Measurements from ENCODE around the gene SUGCT.
"Not testable (repeated sequence)": the region's sequence is repeated elsewhere in the genome, so short reads cannot be mapped to it uniquely, and the experiment has no call there.

SUGCT gene

DNA sequence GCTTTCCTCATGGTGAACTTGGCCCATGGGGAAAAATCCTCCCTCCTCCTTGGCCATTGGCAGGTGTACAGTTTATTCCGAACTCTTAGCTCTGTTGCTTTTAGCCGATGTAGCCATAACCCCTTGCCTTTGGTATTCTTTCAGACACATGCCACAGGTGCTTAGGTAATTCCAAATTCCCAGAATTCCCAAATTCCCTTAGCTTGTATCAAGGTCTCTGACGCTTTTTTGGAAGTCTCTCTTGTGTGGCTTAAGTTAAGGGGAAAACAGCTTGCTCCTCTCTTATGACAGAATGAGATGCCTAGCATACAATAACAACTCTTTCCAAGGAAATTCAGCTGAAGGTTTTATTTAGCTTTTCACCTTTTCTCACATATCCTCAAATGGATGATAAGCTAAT, 68.0 kb downstream of the SUGCT start:
- DNase-seq = no peak

DNA sequence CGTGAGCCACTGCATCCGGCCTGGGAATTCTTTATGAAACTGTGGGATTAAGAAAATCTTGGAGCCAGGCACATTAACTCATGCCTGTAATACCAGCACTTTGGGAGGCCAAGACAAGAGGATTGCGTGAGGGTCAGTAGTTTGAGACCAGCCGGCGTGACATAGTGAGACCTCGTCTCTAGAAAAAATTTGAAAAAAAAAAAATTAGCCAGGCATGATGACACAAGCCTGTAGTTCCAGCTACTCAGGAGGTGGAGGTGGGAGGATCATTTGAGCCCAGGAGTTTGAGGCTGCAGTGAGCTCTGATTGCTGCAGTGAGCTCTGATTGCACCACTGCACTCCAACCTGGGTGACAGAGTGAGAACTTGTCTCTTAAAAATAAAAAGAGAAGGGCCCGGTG, 69.8 kb downstream of the SUGCT start:
- no peak for DNase-seq

DNA sequence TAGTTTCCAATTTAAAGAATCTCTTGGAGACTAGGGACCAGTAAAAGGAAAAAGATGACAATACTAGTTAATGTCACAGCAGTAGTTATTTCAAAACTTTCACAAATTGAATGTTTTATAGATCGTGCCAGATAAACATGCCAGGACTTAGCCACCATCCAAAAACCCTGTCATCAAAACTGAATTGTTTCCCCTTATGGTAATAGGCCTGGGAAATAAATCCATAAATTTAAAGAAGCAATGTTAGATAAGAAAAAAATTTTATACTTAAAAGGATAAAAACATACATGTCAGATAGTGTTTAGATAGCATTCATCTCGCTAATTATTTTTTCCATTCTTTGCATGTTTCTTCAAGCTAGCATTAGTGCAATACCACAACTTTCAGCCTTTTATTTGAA, 71.2 kb downstream of the SUGCT start:
- DNase-seq = no peak

GRCh38 chr7:40211276-40212003, 76.6 kb downstream of the SUGCT start:
- peak; percentile 80 for DNase-seq

GRCh38 chr7:40213291-40213690, 78.5 kb downstream of the SUGCT start:
- no peak for DNase-seq

DNA sequence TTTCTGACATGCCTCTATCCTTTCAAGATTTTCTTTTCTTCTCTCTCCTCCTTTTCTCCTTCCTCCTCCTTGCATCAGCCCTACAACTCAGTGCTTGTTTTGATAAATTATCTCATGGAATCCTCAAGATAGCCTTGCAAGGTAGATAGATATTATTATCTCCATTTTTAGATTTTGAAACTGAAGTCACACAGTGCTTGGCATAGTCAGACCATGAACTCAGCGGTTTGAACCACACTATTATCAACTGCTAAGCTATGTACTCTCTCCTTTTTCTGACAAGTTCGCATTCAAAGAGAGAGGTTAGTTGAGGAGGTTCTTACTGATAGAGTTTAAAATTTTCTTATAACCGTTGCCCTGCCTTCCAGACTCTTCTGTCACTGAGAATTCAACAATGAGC, 79.1 kb downstream of the SUGCT start:
- DNase-seq = no peak

DNA sequence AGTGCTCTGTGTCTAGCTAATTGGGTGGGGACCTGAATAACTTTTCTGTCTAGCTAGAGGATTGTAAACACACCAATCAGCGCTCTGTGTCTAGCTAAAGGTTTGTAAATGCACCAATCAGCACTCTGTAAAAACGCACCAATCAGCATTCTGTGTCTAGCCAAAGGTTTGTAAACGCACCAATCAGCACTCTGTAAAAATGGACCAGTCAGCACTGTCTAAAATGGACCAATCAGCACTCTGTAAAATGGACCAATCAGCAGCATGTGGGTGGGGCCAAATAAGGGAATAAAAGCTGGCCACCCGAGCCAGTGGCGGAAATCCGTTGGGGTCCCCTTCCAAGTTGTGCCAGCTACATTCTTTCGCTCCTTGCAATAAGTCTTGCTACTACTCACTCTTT, 83.8 kb downstream of the SUGCT start:
- not testable (repeated sequence) for DNase-seq

DNA sequence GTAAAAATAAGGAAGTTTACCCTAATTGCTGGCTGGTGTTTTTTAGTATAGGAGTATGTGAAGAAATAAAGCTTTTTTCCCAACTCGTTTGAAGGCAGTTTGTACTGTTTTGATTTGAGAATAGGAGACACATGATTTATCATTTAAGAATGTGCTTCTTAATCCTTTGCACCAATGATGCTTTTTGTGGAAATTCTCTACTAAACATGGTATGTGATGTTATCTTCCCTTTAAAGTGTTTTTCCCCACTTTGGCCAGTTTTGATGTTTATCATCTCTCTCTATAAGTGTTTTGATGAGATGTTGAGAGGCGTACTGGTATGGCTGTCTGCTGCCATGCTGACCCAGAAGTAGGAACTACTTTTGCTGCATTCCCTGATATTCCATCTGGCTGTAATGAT, 85.1 kb downstream of the SUGCT start:
- DNase-seq = peak; percentile 92

DNA sequence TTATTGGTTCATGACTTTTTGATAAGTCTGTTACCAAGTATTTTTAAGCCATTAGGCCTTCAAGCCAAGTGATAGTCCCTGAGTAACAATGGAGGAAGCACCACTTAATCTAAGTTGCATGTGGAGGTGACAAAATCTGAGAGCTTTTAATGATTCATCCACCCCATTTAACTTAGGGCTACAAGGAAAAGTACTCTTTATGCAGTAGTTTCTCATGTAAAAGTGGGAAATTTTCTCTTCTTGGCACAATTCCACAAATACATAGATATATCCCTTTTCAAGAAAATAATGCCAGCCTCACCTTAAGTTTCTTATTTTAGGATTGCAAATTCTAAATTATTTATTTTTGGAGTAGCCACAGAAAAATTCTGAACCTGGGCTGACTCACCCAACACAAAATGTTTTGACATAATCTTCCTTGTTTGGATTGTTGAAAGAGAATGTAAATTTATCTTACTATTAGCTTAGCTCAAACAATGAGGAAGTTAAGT, 85.7 kb downstream of the SUGCT start:
- peak; percentile 78 for DNase-seq

GRCh38 chr7:40221836-40222235, 87.0 kb downstream of the SUGCT start:
- DNase-seq = peak; percentile 98

- no peak for DNase-seq
Measured at GRCh38 chr7:40223451-40224127, 88.8 kb downstream of the SUGCT start.

GRCh38 chr7:40230101-40230500, 95.3 kb downstream of the SUGCT start:
- no peak for DNase-seq

DNA sequence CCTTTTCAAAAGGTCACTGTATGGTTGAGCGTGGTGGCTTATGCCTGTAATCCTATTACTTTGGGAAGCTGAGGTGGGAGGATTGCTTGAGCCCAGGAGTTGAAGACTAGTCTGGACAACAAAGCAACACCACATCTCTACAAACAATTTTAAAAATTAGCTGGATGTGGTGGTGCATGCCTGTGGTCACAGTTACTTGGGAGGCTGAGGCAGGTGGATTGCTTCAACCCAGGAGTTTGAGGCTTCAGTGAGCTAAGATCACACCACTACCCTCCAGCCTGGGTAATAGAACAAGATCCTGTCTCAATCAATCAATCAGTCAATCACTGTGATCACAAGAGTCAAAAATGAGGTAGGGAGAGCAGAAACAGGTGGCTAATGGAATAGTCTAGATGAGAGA, 97.0 kb downstream of the SUGCT start:
- DNase-seq = no peak

DNA sequence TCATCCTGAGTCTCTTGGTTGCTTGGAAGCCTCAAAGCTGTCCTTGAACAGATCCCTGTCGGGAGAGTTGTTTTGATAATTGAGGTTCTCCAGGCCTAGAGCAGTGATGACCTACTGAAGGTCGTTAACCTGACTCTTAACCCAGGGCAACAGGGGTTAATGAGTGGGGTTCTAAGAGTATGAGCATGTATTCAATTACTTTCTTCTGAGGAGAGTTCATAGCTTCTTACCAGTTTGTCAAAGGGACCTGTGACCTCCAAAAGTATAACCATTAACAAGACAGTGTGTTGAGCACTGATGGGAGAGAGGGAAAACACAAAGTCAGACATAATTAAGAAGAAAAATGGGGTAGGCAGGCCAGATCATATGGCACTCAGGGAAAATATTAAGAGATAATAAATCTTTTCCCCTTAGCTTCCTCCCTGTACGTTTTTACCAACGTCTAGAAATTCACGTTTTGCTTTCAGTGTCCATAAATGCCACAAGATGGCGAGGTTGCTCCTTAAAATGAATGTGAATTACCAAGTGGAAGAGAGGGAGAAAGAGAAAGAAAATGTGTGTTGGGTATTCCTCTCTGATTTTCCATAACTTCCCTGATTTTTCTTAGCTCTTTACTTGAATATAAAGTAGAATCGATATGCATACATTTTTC, 97.6 kb downstream of the SUGCT start:
- DNase-seq = peak; percentile 75

DNA sequence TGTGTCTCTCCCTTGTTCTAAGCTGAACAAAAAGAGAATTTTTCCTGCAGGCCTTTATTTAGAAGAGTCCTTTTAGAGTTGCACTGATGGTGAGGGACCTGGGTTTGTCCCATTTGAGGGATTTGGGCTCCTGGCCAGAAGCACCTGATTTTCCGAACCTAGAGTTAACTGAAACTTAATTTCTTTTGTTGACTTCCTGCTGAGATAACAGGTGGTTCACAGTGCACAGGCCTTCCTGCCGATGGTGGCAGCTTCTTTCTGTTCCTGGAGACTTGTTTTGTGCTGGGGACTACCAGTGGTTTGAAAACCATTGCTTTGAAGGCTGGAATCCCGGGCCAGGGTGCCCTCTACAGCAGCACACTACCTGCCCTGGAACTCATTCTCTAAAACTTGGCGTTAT, 99.2 kb downstream of the SUGCT start:
- no peak for DNase-seq

DNA sequence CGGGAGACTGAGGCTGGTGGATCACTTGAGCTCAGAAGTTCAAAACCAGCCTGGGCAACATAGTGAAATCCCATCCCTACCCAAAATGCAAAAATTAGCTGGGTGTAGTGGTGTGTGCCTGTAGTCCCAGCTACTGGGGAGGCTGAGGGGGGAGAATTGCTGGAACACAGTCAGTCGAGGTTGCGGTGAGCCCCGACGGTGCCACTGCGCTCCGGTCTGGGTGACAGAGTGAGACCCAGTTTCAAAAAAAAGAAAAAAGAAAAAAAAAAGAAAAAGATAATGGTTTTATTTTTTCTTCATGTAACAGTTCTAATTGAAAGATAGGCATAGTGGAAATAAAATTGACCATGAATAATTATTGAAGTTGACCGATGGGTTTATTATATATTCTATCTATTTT, 99.9 kb downstream of the SUGCT start:
- DNase-seq = no peak

GRCh38 chr7:40237731-40238130, 102.9 kb downstream of the SUGCT start:
- no peak for DNase-seq

- no peak for DNase-seq
Measured at GRCh38 chr7:40239755-40240303, 105.0 kb downstream of the SUGCT start.

DNA sequence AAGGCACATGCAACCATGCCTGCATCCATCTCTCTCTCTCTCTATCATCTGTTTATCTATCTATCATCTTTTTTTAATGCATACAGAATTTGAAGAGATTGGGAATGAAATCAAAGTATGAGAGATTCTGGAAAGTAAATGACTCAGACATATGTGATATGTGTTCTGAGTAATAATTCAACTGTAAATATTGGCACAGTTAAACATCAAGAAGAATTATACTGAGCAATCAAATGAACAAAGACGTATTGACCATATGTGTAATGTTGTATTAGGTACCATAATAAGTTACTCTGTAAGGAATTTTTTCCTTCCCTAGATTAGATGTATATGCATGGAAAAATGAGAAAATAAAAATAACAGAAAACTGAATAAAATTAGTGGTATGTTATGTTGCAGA, 108.3 kb downstream of the SUGCT start:
- no peak for DNase-seq

DNA sequence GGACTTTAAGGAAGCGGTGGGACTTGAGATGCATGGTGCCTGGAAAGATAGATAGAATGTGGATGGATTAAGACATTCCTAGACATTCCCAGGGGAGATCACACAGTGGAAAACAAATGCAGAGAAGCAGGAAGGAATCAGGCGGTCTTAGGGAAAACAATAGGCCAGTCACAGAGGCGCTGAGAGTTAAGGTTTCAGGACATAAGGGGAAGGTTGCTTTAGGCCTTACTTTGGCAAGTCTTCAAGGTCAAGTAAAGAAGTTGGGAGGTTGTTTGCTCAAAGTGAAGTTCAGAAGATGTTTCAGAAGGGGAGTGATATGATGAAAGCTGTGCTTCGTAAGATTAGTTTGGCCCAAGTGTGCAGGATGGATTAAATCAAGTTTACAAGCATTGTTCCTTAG, 109.4 kb downstream of the SUGCT start:
- no peak for DNase-seq

DNA sequence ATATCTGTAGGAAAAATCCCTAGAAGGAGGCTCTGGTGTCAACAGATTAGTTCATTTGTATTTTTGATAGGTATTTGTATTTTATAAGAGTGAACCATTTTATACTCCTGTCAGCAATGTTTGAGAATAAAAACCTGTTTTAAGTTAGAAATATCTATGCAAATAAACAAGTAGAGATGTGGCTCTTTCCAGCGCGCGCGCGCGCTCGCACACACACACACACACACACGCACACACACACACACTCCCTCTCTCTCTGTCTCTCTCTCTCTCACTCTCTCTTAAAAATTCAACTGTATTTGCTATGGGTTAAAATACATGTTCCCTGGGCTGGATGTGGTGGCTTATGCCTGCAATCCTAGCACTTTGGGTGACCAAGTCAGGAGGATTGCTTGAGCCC, 113.9 kb downstream of the SUGCT start:
- DNase-seq = no peak

DNA sequence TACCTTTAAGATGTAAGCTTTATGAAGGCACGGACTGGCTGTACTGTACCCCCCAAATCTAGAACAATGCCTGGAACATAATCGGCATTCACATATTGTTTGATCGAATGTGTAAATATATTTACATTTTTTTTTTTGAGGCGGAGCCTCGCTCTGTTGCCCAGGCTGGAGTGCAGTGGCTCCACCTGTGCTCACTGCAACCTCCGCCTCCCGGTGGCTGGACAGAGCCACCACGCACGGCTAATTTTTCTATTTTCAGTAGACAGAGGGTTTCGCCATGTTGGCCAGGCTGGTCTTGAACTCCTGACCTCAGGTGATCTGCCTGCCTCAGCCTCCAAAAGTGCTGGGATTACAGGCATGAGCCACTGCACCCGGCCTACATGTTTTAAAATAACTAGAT, 118.6 kb downstream of the SUGCT start:
- DNase-seq = not testable (repeated sequence)

DNA sequence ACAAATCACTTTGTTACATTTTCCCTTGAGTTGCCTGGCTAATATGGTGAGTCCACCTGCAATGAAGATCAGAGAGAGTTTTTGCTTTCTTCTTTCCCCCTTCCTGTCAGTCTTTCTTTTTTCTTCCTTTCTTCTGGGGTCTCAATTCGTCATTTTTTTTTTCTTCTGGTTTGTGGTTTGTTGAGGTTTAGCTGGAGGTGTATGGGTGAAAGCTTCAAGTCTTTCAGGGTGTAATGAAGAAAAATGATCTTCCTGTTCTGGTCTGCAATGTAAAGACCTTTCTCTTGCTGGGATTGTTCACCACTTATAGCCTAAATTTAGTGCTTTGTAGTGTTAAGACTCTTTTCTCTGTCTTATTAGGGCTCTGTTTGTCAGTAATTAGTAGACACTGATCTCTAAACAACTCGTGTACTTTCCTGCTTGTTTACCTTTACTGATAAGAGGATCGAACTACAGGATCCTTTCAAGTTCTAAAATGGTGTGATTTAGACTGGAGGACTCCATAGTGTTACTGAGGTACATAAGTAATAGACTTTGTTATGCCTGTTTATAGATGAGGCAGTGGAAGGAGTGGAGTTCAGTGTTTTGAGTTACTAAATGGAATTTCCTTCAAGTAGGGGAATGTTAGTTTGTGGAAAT, 129.1 kb downstream of the SUGCT start:
- no peak for DNase-seq

All from fibroblast of skin of right biceps (primary cell).